GM19328 (cell line): ENCODE data around the gene SLIT3.
"Not testable (repeated sequence)": the region's sequence is repeated elsewhere in the genome, so short reads cannot be mapped to it uniquely, and the experiment has no call there.

Source experiments
- ATAC-seq: cut with Tn5 transposase; IDR thresholded peaks from one replicate; pipeline ENCODE4 v1.9.1; 2021; ENCODE audit warnings: mild to moderate bottlenecking, moderate library complexity; ENCODE audit not compliant: unreplicated experiment

SLIT3 gene

DNA sequence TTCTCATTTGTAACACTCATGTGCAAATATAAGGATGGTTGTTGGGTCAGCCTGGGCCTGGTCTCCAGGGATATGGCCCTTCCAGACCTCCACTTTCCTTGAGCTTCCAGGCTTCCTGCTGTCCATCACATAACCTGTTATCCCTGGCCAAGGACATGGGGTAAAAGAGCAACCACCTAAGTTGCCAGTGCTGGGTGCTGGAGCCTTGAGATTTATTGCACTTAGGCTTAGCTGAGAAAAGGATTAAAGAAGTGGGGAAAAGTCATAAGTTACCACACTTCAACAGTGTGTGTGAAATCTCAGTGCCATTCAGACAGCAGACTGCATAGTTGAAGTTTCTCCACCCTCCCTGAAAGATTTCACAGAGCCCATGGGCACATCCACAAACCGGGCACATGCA is 663.1 kb downstream of the SLIT3 start:
- no peak for ATAC-seq

DNA sequence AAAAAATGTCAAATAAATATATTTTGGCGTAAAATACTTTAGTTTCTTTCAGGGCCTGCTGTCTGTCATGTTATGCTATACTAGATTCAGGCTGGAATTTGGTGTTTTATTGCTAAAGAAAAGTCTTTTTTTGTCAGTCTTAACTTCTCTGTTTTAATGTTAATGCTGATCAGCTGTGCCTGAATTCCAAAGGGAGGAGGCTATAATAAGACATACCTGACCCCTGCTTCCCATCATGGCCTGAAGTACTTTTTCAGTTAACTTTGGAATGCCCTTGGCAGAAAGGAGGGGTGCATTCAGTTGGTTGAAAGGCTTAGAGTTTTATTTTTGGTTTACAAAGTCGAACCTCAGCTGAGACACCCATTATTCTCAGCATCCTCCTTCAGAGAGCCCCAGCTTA is 663.7 kb downstream of the SLIT3 start:
- ATAC-seq = no peak

DNA sequence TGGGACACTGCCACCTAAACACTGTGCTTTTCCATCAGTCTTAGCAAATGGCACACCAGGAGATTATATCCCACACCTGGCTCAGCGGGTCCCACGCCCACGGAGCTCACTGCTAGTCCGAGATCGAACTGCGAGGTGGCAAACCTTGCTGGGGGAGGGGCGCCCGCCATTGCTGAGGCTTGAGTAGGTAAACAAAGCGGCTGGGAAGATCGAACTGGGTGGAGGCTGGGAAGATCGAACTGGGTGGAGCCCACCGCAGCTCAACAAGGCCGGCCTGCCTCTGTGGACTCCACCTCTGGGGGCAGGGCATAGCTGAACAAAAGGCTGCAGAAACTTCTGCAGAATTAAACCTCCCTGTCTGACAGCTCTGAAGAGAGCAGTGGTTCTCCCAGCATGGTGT is 670.0 kb downstream of the SLIT3 start:
- ATAC-seq = not testable (repeated sequence)

DNA sequence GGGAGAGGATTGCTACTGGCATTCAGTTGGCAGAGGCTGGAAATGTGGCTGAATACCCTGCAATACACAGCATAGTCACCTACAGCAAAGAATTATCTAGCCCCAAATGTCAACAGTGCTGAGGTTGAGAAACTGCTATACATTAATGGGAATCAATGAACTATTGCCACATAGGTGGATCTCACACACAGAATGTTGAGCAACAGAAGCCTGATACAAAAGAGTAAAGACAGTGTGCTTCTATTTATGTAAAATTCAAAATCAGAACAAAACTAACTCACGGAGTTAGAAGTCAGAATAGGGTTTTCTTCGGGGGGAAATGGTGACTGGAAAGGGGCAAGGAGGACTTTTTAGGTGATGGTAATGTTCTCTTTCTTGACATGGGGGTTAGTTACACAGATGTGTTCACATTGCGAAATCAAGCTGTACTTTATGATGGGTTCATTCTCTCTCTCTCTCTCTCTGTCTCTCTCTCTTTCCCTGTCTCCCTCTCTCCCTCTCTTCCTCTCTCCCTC is 676.0 kb downstream of the SLIT3 start:
- no peak for ATAC-seq

DNA sequence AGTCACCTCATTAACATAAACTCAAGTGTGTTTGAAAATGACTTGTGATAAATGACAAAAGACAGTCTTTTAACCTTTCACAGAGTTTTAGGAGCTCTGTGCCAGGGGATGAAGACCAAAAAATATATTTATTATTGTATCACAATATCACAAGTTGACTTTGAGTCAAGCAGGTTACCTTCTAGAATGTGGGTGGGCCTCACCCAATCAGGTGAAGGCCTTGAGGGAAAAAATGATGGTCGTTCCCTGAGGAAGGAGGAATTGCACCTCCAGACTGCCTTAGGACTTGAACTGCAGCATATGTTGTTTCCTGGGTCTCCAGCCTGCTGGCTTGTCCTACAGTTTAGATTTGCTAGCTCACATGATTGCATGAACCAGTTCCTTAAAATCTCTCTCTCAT is 680.1 kb downstream of the SLIT3 start:
- no peak for ATAC-seq

DNA sequence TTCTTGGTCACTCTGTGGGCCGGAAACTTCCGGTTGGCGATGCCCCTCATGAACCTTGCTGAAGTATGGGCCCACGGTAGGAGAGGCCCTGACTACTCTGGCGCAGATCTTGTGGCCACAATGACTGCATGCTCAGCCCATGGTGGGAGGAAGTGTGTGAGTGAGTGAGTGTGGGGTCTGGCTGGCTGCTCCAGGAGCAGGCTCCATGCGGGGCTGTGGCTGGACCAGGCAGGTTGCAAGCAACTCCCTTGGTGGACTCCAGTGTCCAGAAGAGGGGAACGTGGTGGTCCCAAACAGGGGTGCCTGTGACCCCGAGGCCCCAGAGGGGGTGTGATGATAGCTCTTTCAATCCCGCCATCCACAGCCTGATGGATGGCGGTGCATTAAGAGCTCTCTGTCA is 686.3 kb downstream of the SLIT3 start:
- no peak for ATAC-seq

DNA sequence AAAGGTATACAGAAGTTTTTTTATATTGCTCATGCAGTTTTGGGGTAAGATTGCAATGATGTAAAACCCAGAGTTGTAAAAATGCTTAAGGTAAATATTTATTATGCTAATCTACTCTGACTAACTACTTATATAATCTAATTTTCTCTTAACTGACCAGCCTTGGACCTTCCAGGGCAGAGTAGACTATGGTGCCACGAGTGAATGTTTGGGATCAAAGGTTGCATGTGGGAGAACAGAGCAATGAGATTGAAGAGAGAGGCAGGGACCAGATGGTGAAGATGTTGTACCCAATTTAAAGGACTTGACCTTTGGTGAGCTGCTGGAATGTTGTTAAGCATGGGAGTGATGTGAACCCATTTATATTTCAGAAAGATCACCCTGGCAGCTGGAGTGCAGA is 686.9 kb downstream of the SLIT3 start:
- no peak for ATAC-seq

DNA sequence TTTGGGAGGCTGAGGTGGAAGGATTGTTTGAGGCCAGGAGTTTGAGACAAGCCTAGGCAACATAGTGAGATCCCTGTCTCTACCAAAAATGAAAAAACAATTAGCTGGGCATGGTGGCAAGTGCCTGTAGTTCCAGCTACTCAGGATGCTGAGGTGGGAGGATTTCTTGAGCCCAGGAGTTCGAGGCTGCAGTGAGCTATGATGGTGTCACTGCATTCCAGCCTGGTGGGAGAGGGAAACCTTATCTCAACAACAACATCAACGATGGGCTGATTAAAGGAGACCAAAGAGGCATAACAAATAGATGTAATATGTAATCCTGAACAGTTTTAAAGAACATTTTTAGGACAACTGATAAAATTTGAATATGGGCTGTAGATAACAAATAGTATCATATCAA is 687.5 kb downstream of the SLIT3 start:
- ATAC-seq = no peak

DNA sequence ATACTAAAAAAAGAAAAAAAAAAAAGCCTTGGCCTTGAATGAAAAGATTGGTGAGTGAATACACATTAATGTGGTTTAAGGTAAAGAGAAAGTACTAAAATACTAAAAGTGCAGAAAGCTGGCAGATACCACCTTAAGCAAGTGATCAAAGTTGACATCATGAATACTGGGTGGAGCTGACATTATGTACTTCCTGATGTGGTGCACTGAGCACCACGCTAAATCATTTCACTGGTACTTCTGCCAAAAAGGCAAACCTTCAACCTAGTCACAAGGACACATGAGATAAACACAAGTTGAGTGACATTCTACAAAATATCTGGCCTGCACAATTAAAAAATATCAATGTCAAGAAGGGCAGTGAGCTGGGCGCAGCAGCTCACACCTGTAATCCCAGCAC is 687.9 kb downstream of the SLIT3 start:
- ATAC-seq = no peak

DNA sequence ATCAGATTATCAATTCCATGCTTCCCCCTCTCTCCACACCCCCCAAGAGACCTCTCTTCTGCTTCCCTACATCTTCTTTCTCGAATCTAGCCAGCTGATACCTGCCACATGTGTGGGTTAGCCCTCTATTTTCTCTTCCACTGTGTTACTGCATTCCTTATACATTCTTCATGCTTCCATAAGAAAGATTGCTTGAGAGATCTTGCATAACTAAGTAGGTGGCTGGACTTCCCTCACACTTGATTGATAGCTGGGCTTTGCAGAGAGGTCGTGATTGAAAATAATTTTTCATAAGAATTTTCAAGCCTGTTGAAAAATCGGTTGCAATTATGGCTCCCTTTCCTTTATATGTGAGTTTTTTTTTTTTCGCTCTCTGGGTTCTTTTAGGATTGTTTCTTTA is 688.8 kb downstream of the SLIT3 start:
- no peak for ATAC-seq
